GM23338 (cell line): ENCODE data around the gene NME2. TPM values are rescaled to one million over a fixed set of nuclear protein-coding genes. Genes with fewer than 3 reads are reported as not detected.

ENCODE experiments used
- ATAC-seq: fragments of 200-7000 bp; cut with Tn5 transposase; 3 replicates; pipeline ENCODE4 v1.9.1; 2020
- DNase-seq: peaks from one replicate; pipeline ENCODE4 v3.0.0-alpha.2; 2015; ENCODE audit warnings: low spot score
- H2AFZ ChIP-seq: fragments of 200-600 bp; sonication (generic); 2 replicates; pipeline ENCODE4 v1.8.0; 2016; ENCODE audit warnings: antibody characterized with exemption, mild to moderate bottlenecking, moderate library complexity
- H3F3A ChIP-seq: fragments of 200-600 bp; sonication (generic); replicated peaks from 2 replicates; pipeline ENCODE4 v1.8.0; 2017; ENCODE audit warnings: antibody characterized with exemption, mixed run types, low read depth
- H3K27ac ChIP-seq: fragments of 200-600 bp; sonication (generic); 2 replicates; pipeline ENCODE4 v1.6.1; 2016; ENCODE audit warnings: low read depth
- H3K27me3 ChIP-seq: fragments of 200-600 bp; sonication (generic); 2 replicates; pipeline ENCODE4 v1.8.0; 2016; ENCODE audit warnings: mild to moderate bottlenecking, mixed run types, moderate library complexity; ENCODE audit not compliant: insufficient read depth
- H3K36me3 ChIP-seq: fragments of 200-600 bp; sonication (generic); 2 replicates; pipeline ENCODE4 v1.8.0; 2016; ENCODE audit warnings: mild to moderate bottlenecking; ENCODE audit not compliant: insufficient read depth
- H3K4me1 ChIP-seq: fragments of 200-600 bp; sonication (generic); 2 replicates; pipeline ENCODE4 v1.8.0; 2016; ENCODE audit warnings: mild to moderate bottlenecking, moderate library complexity; ENCODE audit not compliant: insufficient read depth
- H3K4me2 ChIP-seq: fragments of 200-600 bp; sonication (generic); 2 replicates; pipeline ENCODE4 v1.7.1; 2017; ENCODE audit warnings: mixed run types
- H3K4me3 ChIP-seq: fragments of 200-600 bp; sonication (generic); 2 replicates; pipeline ENCODE4 v1.6.1; 2016; ENCODE audit warnings: mixed run types
- H3K79me2 ChIP-seq: fragments of 200-600 bp; sonication (generic); replicated peaks from 2 replicates; pipeline ENCODE4 v1.8.0; 2017; ENCODE audit warnings: mild to moderate bottlenecking; ENCODE audit not compliant: insufficient read depth
- H3K9me2 ChIP-seq: fragments of 200-600 bp; sonication (generic); 2 replicates; pipeline ENCODE4 v1.8.0; 2017; ENCODE audit not compliant: insufficient read depth
- H4K20me1 ChIP-seq: fragments of 200-600 bp; sonication (generic); replicated peaks from 2 replicates; pipeline ENCODE4 v1.8.0; 2017; ENCODE audit warnings: mild to moderate bottlenecking; ENCODE audit not compliant: insufficient read depth
- H3K27ac Mint-ChIP-seq: 2 replicates; pipeline ENCODE4 v1.8.0; 2020; ENCODE audit warnings: inconsistent platforms, mild to moderate bottlenecking, moderate library complexity, mixed read lengths
- H3K27me3 Mint-ChIP-seq: 3 replicates; pipeline ENCODE4 v1.8.0; 2022; ENCODE audit warnings: low read depth, mild to moderate bottlenecking, moderate library complexity, mixed read lengths, inconsistent platforms; ENCODE audit not compliant: insufficient read depth, poor library complexity
- H3K36me3 Mint-ChIP-seq: 3 replicates; pipeline ENCODE4 v1.8.0; 2021; ENCODE audit warnings: low read depth, mild to moderate bottlenecking, inconsistent platforms, moderate library complexity, mixed read lengths
- H3K4me1 Mint-ChIP-seq: 3 replicates; pipeline ENCODE4 v1.8.0; 2020; ENCODE audit warnings: mild to moderate bottlenecking, inconsistent platforms, mixed read lengths
- H3K4me3 Mint-ChIP-seq: 3 replicates; pipeline ENCODE4 v1.8.0; 2021; ENCODE audit warnings: moderate library complexity, mild to moderate bottlenecking, inconsistent platforms, mixed read lengths
- H3K9me3 Mint-ChIP-seq: 3 replicates; pipeline ENCODE4 v1.8.0; 2020; ENCODE audit warnings: moderate library complexity, mild to moderate bottlenecking, inconsistent platforms, mixed read lengths
- NANOG ChIP-seq: IDR thresholded peaks from 2 replicates; pipeline ENCODE4 v1.6.1; 2016; ENCODE audit warnings: antibody characterized with exemption, borderline replicate concordance
- ZNF114 ChIP-seq: fragments of 250-450 bp; sonication (Bioruptor Pico); IDR thresholded peaks from 2 replicates; pipeline ENCODE4 v1.5.0; 2020; ENCODE audit warnings: mild to moderate bottlenecking, moderate library complexity
- polyA plus RNA-seq: library from polyadenylated mRNA; unstranded; fragments of >200 nt; fragmentation: Nextera tagmentation; extraction: Ambion mirVana; gene quantifications from 2 replicates; pipeline ENCODE4 v1.2.1, GENCODE V29; 2016
- total RNA-seq: library from RNA; depleted of rRNA; stranded (reverse); fragments of >200 nt; shearing (Covaris generic); gene quantifications from 2 replicates; pipeline ENCODE4 v1.2.3, GENCODE V29; 2014
- TF ChIP-seq, protein P1 (sequence below): fragments of 250-450 bp; sonication (Bioruptor Pico); IDR thresholded peaks from 2 replicates; pipeline ENCODE4 v1.5.0; 2020; ENCODE audit warnings: mild to moderate bottlenecking, moderate library complexity
- TF ChIP-seq, protein P2 (sequence below): IDR thresholded peaks from one replicate; pipeline ENCODE4 v1.6.1; 2018; ENCODE audit warnings: antibody characterized with exemption; ENCODE audit not compliant: unreplicated experiment

Gene NME2
- total and polyA plus RNA-seq, 2 experiments from 2014 or later = 667 to 939 TPM

DNA sequence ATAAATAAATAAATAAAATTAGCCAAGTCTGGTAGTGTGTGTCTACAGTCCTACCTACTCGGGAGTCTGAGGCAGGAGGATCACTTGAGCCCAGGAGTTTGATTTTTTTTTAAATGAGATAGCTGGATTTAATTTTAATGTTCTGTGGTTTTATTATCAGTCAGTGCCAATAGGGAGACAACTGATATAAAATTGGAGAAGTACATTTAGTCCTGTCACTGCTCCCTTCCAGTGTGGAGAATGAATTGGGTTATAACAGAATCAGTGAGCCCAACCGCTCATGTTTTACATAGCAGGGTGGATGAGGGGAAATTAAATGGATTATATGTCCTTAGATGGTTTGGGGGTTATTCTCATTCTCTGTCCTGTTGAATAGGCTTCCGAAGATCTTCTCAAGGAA is 6.6 kb upstream of the NME2 start (continued):
- TF ChIP-seq, protein P1, sequence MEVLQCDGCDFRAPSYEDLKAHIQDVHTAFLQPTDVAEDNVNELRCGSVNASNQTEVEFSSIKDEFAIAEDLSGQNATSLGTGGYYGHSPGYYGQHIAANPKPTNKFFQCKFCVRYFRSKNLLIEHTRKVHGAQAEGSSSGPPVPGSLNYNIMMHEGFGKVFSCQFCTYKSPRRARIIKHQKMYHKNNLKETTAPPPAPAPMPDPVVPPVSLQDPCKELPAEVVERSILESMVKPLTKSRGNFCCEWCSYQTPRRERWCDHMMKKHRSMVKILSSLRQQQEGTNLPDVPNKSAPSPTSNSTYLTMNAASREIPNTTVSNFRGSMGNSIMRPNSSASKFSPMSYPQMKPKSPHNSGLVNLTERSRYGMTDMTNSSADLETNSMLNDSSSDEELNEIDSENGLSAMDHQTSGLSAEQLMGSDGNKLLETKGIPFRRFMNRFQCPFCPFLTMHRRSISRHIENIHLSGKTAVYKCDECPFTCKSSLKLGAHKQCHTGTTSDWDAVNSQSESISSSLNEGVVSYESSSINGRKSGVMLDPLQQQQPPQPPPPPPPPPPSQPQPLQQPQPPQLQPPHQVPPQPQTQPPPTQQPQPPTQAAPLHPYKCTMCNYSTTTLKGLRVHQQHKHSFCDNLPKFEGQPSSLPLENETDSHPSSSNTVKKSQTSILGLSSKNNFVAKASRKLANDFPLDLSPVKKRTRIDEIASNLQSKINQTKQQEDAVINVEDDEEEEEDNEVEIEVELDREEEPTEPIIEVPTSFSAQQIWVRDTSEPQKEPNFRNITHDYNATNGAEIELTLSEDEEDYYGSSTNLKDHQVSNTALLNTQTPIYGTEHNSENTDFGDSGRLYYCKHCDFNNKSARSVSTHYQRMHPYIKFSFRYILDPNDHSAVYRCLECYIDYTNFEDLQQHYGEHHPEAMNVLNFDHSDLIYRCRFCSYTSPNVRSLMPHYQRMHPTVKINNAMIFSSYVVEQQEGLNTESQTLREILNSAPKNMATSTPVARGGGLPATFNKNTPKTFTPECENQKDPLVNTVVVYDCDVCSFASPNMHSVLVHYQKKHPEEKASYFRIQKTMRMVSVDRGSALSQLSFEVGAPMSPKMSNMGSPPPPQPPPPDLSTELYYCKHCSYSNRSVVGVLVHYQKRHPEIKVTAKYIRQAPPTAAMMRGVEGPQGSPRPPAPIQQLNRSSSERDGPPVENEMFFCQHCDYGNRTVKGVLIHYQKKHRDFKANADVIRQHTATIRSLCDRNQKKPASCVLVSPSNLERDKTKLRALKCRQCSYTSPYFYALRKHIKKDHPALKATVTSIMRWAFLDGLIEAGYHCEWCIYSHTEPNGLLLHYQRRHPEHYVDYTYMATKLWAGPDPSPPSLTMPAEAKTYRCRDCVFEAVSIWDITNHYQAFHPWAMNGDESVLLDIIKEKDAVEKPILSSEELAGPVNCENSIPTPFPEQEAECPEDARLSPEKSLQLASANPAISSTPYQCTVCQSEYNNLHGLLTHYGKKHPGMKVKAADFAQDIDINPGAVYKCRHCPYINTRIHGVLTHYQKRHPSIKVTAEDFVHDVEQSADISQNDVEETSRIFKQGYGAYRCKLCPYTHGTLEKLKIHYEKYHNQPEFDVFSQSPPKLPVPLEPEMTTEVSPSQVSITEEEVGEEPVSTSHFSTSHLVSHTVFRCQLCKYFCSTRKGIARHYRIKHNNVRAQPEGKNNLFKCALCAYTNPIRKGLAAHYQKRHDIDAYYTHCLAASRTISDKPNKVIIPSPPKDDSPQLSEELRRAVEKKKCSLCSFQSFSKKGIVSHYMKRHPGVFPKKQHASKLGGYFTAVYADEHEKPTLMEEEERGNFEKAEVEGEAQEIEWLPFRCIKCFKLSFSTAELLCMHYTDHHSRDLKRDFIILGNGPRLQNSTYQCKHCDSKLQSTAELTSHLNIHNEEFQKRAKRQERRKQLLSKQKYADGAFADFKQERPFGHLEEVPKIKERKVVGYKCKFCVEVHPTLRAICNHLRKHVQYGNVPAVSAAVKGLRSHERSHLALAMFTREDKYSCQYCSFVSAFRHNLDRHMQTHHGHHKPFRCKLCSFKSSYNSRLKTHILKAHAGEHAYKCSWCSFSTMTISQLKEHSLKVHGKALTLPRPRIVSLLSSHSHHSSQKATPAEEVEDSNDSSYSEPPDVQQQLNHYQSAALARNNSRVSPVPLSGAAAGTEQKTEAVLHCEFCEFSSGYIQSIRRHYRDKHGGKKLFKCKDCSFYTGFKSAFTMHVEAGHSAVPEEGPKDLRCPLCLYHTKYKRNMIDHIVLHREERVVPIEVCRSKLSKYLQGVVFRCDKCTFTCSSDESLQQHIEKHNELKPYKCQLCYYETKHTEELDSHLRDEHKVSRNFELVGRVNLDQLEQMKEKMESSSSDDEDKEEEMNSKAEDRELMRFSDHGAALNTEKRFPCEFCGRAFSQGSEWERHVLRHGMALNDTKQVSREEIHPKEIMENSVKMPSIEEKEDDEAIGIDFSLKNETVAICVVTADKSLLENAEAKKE = no peak

DNA sequence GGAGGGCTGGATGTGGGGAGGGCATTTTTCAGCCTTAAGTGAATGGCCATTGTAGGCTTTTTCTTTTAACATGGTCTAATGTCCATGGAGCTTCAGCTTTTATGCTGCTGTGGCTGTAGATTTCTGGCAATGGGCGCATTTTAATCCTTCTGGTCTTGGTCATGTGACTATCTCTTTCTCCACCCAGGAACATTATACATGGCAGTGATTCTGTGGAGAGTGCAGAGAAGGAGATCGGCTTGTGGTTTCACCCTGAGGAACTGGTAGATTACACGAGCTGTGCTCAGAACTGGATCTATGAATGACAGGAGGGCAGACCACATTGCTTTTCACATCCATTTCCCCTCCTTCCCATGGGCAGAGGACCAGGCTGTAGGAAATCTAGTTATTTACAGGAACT is 4.7 kb upstream of the NME2 start:
- Histone ChIP-seq H3K36me3 (peaks cover 50% of the 10 kb centered on the region), H4K20me1 (peaks cover 33% of the 10 kb centered on the region), H3K9me2 (no peaks in the 10 kb centered on the region), H2AFZ (no peak overlapping the region), H3K4me3 (no peak overlapping the region), H3K4me1 (peaks cover 4% of the 10 kb centered on the region; the same call in 1 of the 2 replicates), H3F3A (peaks cover 18% of the 10 kb centered on the region), H3K27ac (no peak overlapping the region), H3K4me2 (no peak overlapping the region), H3K27me3 (no peaks in the 10 kb centered on the region), H3K79me2 (peaks cover 32% of the 10 kb centered on the region)
- ATAC-seq (no peak), DNase-seq (no peak)
- Mint-ChIP-seq H3K4me1 (peaks cover 10% of the 10 kb centered on the region), H3K27ac (no peak overlapping the region), H3K36me3 (peaks cover 76% of the 10 kb centered on the region), H3K27me3 (peaks cover 11% of the 10 kb centered on the region), H3K4me3 (no peak overlapping the region), H3K9me3 (no peaks in the 10 kb centered on the region)
- TF ChIP-seq ZNF114 (CRISPR knock-in tag) = no peak
- TF ChIP-seq NANOG = no peak
- TF ChIP-seq, protein P2, sequence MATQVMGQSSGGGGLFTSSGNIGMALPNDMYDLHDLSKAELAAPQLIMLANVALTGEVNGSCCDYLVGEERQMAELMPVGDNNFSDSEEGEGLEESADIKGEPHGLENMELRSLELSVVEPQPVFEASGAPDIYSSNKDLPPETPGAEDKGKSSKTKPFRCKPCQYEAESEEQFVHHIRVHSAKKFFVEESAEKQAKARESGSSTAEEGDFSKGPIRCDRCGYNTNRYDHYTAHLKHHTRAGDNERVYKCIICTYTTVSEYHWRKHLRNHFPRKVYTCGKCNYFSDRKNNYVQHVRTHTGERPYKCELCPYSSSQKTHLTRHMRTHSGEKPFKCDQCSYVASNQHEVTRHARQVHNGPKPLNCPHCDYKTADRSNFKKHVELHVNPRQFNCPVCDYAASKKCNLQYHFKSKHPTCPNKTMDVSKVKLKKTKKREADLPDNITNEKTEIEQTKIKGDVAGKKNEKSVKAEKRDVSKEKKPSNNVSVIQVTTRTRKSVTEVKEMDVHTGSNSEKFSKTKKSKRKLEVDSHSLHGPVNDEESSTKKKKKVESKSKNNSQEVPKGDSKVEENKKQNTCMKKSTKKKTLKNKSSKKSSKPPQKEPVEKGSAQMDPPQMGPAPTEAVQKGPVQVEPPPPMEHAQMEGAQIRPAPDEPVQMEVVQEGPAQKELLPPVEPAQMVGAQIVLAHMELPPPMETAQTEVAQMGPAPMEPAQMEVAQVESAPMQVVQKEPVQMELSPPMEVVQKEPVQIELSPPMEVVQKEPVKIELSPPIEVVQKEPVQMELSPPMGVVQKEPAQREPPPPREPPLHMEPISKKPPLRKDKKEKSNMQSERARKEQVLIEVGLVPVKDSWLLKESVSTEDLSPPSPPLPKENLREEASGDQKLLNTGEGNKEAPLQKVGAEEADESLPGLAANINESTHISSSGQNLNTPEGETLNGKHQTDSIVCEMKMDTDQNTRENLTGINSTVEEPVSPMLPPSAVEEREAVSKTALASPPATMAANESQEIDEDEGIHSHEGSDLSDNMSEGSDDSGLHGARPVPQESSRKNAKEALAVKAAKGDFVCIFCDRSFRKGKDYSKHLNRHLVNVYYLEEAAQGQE = no peak
